BE2C (cell line): ENCODE results near the gene TGM4.
"Not testable (repeated sequence)": the region's sequence is repeated elsewhere in the genome, so short reads cannot be mapped to it uniquely, and the experiment has no call there.

ENCODE experiments used
- DNase-seq: peaks from one replicate; pipeline ENCODE4 v3.0.0-alpha.2; 2020
- H3K27me3 ChIP-seq: fragments of 250-450 bp; sonication (Bioruptor Pico); 2 replicates; pipeline ENCODE4 v1.5.1; 2020; ENCODE audit warnings: mild to moderate bottlenecking
- H3K36me3 ChIP-seq: fragments of 250-450 bp; sonication (Bioruptor Pico); 2 replicates; pipeline ENCODE4 v1.5.1; 2020; ENCODE audit warnings: mild to moderate bottlenecking
- H3K4me1 ChIP-seq: fragments of 250-450 bp; sonication (Bioruptor Pico); 2 replicates; pipeline ENCODE4 v1.5.1; 2020
- H3K4me3 ChIP-seq: 2 replicates; pipeline ENCODE4 v1.5.1; 2011; ENCODE audit warnings: low read depth, low read length
- H3K9me3 ChIP-seq: fragments of 250-450 bp; sonication (Bioruptor Pico); 2 replicates; pipeline ENCODE4 v1.5.1; 2020
- TF ChIP-seq, protein P1 (sequence below): IDR thresholded peaks from 2 replicates; pipeline ENCODE4 v1.5.1; 2012; ENCODE audit warnings: mild to moderate bottlenecking, low read depth, low read length

The TGM4 gene

GRCh38 chr3:44833394-44833793, 41.0 kb upstream of the TGM4 start:
- TF ChIP-seq, protein P1, sequence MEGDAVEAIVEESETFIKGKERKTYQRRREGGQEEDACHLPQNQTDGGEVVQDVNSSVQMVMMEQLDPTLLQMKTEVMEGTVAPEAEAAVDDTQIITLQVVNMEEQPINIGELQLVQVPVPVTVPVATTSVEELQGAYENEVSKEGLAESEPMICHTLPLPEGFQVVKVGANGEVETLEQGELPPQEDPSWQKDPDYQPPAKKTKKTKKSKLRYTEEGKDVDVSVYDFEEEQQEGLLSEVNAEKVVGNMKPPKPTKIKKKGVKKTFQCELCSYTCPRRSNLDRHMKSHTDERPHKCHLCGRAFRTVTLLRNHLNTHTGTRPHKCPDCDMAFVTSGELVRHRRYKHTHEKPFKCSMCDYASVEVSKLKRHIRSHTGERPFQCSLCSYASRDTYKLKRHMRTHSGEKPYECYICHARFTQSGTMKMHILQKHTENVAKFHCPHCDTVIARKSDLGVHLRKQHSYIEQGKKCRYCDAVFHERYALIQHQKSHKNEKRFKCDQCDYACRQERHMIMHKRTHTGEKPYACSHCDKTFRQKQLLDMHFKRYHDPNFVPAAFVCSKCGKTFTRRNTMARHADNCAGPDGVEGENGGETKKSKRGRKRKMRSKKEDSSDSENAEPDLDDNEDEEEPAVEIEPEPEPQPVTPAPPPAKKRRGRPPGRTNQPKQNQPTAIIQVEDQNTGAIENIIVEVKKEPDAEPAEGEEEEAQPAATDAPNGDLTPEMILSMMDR, result no peak
- DNase-seq, result no peak
- Histone ChIP-seq H3K9me3 (no peaks in the 10 kb centered on the region), H3K27me3 (no peaks in the 10 kb centered on the region), H3K4me3 (no peak overlapping the region), H3K4me1 (no peaks in the 10 kb centered on the region), H3K36me3 (peaks cover under 1% of the 10 kb centered on the region; the same call in 1 of the 2 replicates)

GRCh38 chr3:44835684-44836083, 38.7 kb upstream of the TGM4 start:
- TF ChIP-seq, protein P1, result no peak

GRCh38 chr3:44842376-44842775, 32.0 kb upstream of the TGM4 start:
- H3K36me3 ChIP-seq, result peaks cover 6% of the 10 kb centered on the region
- TF ChIP-seq, protein P1, result no peak
- no peaks in the 10 kb centered on the region for H3K27me3 ChIP-seq
- H3K4me1 ChIP-seq, result no peaks in the 10 kb centered on the region
- H3K4me3 ChIP-seq, result no peak overlapping the region
- DNase-seq, result no peak
- no peaks in the 10 kb centered on the region for H3K9me3 ChIP-seq

More at GRCh38 chr3:44835684-44836083, 38.7 kb upstream of the TGM4 start:
- no peak for DNase-seq
- H3K4me3 ChIP-seq, result no peak overlapping the region
- no peaks in the 10 kb centered on the region for H3K9me3 ChIP-seq
- H3K36me3 ChIP-seq, result 0 out of 2 replicates have a peak, but pooled peaks cover 2% of the 10 kb centered on the region
- no peaks in the 10 kb centered on the region for H3K27me3 ChIP-seq
- no peaks in the 10 kb centered on the region for H3K4me1 ChIP-seq

GRCh38 chr3:44845528-44846520, 28.6 kb upstream of the TGM4 start:
- H3K9me3 ChIP-seq, result no peaks in the 10 kb centered on the region
- no peaks in the 10 kb centered on the region for H3K27me3 ChIP-seq
- H3K36me3 ChIP-seq, result peaks cover 4% of the 10 kb centered on the region
- TF ChIP-seq, protein P1, result no peak
- no peak for DNase-seq
- H3K4me1 ChIP-seq, result no peaks in the 10 kb centered on the region
- H3K4me3 ChIP-seq, result no peak overlapping the region

DNA sequence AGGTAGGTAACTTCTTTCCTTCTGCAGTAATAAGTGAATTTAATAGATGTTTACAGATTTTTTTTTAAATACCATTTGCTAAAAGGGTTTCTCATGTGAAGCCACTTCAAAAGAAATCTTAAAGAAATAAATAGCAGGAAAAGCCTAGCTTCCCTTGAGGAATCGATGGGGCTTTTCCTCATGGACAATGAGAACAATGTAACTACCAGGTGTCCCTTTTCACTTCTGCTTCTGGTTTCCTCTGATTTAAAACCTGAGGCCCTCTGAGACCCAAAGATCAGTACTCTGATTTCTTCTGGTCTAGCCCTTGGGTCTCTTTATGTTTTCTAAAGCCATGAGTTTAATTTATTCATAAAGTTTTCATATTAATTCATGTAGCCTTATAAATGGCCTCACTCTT, 25.8 kb upstream of the TGM4 start:
- Histone ChIP-seq H3K27me3 (no peaks in the 10 kb centered on the region), H3K36me3 (peaks cover 14% of the 10 kb centered on the region), H3K4me3 (no peak overlapping the region), H3K9me3 (no peaks in the 10 kb centered on the region), H3K4me1 (no peaks in the 10 kb centered on the region)
- no peak for DNase-seq
- TF ChIP-seq, protein P1, result no peak

DNA sequence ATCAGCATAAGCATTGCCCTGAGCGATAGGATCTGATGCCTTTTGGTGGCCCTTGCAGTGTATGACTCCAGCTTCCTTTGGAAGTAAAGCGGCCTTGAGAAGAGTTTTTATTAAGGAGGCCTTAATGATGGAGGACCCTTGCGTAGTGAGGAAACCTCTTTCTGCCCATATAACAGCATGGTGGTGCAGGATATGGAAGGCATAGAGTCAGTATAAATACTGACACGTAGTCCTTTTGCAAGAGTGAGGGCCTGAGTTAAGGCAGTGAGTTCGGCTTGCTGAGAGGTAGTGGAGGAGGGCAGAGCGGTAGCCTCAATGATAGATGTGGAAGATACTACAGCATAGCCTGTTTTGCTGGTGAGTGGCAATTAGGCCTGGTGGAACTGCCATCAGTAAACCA, 17.7 kb upstream of the TGM4 start:
- not testable (repeated sequence) for H3K27me3 ChIP-seq, H3K4me1 ChIP-seq, H3K9me3 ChIP-seq, H3K4me3 ChIP-seq, DNase-seq
- peaks cover 11% of the 10 kb centered on the region for H3K36me3 ChIP-seq
